HEK293 (cell line): Measurements from ENCODE around the gene ZFAND6.
"Not testable (repeated sequence)": the region's sequence is repeated elsewhere in the genome, so short reads cannot be mapped to it uniquely, and the experiment has no call there.

Experiments
- CTCF ChIA-PET: fragments of 350-600 bp; formaldehyde crosslinking; extraction: SDS; loops from one replicate; lab custom pipeline; 2021; ENCODE audit warnings: antibody characterized with exemption; lab: Yijun Ruan, JAX
- POLR2A ChIA-PET: fragments of 300-600 bp; formaldehyde crosslinking; extraction: SDS; loops from one replicate; lab custom pipeline; 2020; ENCODE audit warnings: antibody characterized with exemption, inconsistent platforms; lab: Yijun Ruan, JAX
- H3K27ac ChIP-seq: fragments of 200-500 bp; sonication (Bioruptor generic); 2 replicates; pipeline ENCODE4 v1.5.1; 2014; ENCODE audit warnings: low read depth, low read length, control low read depth, inconsistent platforms; ENCODE audit errors: extremely low read depth
- H3K36me3 ChIP-seq, 2 experiments: fragments of 200-500 bp in 1 of 2; sonication (Bioruptor generic) in 1 of 2; 1 replicate in 1 of 2; 2 replicates in 1 of 2; pipeline ENCODE4 v1.5.1; 2014 to 2017; ENCODE audit warnings: inconsistent platforms in 2 of 2, low read length in 2 of 2; ENCODE audit not compliant: control insufficient read depth in 2 of 2, insufficient read depth in 1 of 2
- H3K4me1 ChIP-seq: fragments of 200-500 bp; sonication (Bioruptor generic); 2 replicates; pipeline ENCODE4 v1.5.1; 2014; ENCODE audit warnings: mild to moderate bottlenecking, low read length, inconsistent platforms; ENCODE audit not compliant: control insufficient read depth, insufficient read depth
- H3K4me3 ChIP-seq: 2 replicates; pipeline ENCODE4 v1.5.1; 2011; ENCODE audit warnings: low read depth, mild to moderate bottlenecking, control low read depth, low read length, moderate library complexity
- H3K9me3 ChIP-seq: fragments of 200-500 bp; sonication (Bioruptor generic); 2 replicates; pipeline ENCODE4 v1.5.1; 2014; ENCODE audit warnings: low read depth, low read length, inconsistent platforms; ENCODE audit not compliant: control insufficient read depth, insufficient read depth
- ELK4 ChIP-seq: IDR thresholded peaks from 2 replicates; pipeline ENCODE4 v1.6.1; 2011; ENCODE audit warnings: mild to moderate bottlenecking, low read depth, low read length, borderline replicate concordance
- KLF1 ChIP-seq: fragments of 450-650 bp; formaldehyde crosslinking; IDR thresholded peaks from 2 replicates; pipeline ENCODE4 v1.5.1; 2016; ENCODE audit warnings: missing biosample characterization, missing genetic modification characterization
- KLF9 ChIP-seq: fragments of 450-650 bp; formaldehyde crosslinking; IDR thresholded peaks from 2 replicates; pipeline ENCODE4 v1.5.1; 2016; ENCODE audit warnings: missing biosample characterization, missing genetic modification characterization, low read depth
- SCRT2 ChIP-seq: fragments of 450-650 bp; formaldehyde crosslinking; IDR thresholded peaks from 2 replicates; pipeline ENCODE4 v1.5.1; 2016; ENCODE audit warnings: missing biosample characterization, missing genetic modification characterization
- ZNF132 ChIP-seq: fragments of 450-650 bp; formaldehyde crosslinking; IDR thresholded peaks from 2 replicates; pipeline ENCODE4 v1.5.1; 2017; ENCODE audit warnings: missing biosample characterization, missing genetic modification characterization, borderline replicate concordance
- ZNF221 ChIP-seq: fragments of 450-650 bp; formaldehyde crosslinking; IDR thresholded peaks from 2 replicates; pipeline ENCODE4 v1.5.1; 2017; ENCODE audit warnings: missing biosample characterization, missing genetic modification characterization, borderline replicate concordance
- ZNF48 ChIP-seq: fragments of 450-650 bp; formaldehyde crosslinking; IDR thresholded peaks from 2 replicates; pipeline ENCODE4 v1.5.1; 2016; ENCODE audit warnings: missing biosample characterization, missing genetic modification characterization
- ZNF510 ChIP-seq: fragments of 450-650 bp; formaldehyde crosslinking; IDR thresholded peaks from 2 replicates; pipeline ENCODE4 v1.5.1; 2018; ENCODE audit warnings: mild to moderate bottlenecking, missing genetic modification characterization, missing biosample characterization; ENCODE audit not compliant: insufficient replicate concordance
- ZNF549 ChIP-seq: fragments of 450-650 bp; IDR thresholded peaks from 2 replicates; pipeline ENCODE4 v1.5.1; 2018; ENCODE audit warnings: missing biosample characterization, missing genetic modification characterization, mild to moderate bottlenecking, inconsistent platforms, moderate library complexity
- ZNF585B ChIP-seq: fragments of 450-650 bp; formaldehyde crosslinking; IDR thresholded peaks from 2 replicates; pipeline ENCODE4 v1.5.1; 2016; ENCODE audit warnings: missing biosample characterization, missing genetic modification characterization
- ZNF785 ChIP-seq: fragments of 450-650 bp; formaldehyde crosslinking; IDR thresholded peaks from 2 replicates; pipeline ENCODE4 v1.5.1; 2016; ENCODE audit warnings: missing biosample characterization, missing genetic modification characterization
- TF ChIP-seq, protein P1 (sequence below): fragments of 450-650 bp; formaldehyde crosslinking; IDR thresholded peaks from 2 replicates; pipeline ENCODE4 v1.5.1; 2016; ENCODE audit warnings: missing biosample characterization, missing genetic modification characterization
- TF ChIP-seq, protein P2 (sequence below): fragments of 450-650 bp; formaldehyde crosslinking; IDR thresholded peaks from 2 replicates; pipeline ENCODE4 v1.5.1; 2016; ENCODE audit warnings: missing biosample characterization, missing genetic modification characterization
- TF ChIP-seq, protein P3 (sequence below): fragments of 450-650 bp; formaldehyde crosslinking; IDR thresholded peaks from 2 replicates; pipeline ENCODE4; 2016; ENCODE audit warnings: missing biosample characterization, missing genetic modification characterization

ZFAND6 gene

DNA sequence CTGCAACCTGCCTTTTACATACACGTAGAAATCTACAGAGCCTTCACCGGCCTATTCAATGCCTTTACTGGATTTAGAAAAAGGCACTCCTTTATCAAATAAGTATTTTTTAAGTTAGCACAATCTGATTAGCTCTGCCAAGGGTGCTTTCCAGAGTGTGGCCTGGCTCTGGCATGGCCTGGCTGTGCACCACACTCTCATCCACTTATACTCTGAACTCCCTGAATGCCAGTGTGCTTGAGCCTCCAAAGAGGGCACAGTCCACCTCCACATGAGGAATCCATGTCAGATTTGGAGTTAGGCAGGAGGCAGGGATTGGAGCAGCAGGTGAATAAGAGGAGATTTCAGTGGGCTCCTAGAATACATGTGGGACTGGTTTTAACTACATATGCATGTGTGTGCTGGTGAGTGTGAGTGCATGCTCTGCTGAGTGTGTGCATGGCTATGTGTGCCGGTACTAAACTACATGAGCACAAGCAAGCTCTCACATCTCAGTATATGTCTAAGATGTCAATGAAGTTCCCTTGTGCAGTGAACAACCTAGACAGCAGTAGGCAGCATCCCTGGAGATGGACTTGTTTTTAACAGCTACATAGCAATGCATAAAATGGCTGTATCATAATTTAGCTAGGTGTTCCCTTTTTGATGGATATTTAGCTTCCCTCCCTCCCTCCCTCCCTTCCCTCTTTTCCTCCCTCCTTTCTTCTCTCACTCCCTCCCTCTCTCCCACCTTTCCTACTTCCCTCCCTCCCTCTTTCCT, 17.8 kb upstream of the ZFAND6 start:
- H3K36me3 ChIP-seq, result no peaks in the 10 kb centered on the region
- H3K27ac ChIP-seq, result no peak overlapping the region
- no peak overlapping the region for H3K4me3 ChIP-seq
- ChIA-PET CTCF (interaction anchor here (0.6 to 1.2 kb wide), 2 partner anchors 12 to 51 kb away, joined by 3 to 6 read pairs; no protein-coding TSS in a partner anchor), POLR2A (no interaction called here)
- no peaks in the 10 kb centered on the region for H3K4me1 ChIP-seq
- TF ChIP-seq ZNF132 (tag by site-specific recombination) (no peak), ZNF48 (tag by site-specific recombination) (no peak), KLF9 (no peak), KLF1 (tag by site-specific recombination) (no peak), SCRT2 (tag by site-specific recombination) (no peak), ZNF549 (tag by site-specific recombination) (no peak), ZNF785 (tag by site-specific recombination) (no peak), ZNF585B (no peak)
- TF ChIP-seq, protein P1, sequence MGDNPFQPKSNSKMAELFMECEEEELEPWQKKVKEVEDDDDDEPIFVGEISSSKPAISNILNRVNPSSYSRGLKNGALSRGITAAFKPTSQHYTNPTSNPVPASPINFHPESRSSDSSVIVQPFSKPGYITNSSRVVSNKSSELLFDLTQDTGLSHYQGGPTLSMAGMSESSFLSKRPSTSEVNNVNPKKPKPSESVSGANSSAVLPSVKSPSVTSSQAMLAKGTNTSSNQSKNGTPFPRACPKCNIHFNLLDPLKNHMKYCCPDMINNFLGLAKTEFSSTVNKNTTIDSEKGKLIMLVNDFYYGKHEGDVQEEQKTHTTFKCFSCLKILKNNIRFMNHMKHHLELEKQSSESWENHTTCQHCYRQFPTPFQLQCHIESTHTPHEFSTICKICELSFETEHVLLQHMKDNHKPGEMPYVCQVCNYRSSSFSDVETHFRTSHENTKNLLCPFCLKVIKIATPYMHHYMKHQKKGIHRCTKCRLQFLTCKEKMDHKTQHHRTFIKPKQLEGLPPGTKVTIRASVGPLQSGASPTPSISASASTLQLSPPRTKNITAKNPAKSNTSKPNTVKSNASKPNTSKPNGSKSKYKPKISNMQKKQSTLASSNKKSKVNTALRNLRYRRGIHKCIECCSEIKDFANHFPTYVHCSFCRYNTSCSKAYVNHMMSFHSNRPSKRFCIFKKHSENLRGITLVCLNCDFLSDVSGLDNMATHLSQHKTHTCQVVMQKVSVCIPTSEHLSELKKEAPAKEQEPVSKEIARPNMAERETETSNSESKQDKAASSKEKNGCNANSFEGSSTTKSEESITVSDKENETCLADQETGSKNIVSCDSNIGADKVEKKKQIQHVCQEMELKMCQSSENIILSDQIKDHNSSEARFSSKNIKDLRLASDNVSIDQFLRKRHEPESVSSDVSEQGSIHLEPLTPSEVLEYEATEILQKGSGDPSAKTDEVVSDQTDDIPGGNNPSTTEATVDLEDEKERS (tag by site-specific recombination), result no peak
- TF ChIP-seq, protein P2, sequence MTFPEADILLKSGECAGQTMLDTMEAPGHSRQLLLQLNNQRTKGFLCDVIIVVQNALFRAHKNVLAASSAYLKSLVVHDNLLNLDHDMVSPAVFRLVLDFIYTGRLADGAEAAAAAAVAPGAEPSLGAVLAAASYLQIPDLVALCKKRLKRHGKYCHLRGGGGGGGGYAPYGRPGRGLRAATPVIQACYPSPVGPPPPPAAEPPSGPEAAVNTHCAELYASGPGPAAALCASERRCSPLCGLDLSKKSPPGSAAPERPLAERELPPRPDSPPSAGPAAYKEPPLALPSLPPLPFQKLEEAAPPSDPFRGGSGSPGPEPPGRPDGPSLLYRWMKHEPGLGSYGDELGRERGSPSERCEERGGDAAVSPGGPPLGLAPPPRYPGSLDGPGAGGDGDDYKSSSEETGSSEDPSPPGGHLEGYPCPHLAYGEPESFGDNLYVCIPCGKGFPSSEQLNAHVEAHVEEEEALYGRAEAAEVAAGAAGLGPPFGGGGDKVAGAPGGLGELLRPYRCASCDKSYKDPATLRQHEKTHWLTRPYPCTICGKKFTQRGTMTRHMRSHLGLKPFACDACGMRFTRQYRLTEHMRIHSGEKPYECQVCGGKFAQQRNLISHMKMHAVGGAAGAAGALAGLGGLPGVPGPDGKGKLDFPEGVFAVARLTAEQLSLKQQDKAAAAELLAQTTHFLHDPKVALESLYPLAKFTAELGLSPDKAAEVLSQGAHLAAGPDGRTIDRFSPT (tag by site-specific recombination), result no peak
- TF ChIP-seq, protein P3, sequence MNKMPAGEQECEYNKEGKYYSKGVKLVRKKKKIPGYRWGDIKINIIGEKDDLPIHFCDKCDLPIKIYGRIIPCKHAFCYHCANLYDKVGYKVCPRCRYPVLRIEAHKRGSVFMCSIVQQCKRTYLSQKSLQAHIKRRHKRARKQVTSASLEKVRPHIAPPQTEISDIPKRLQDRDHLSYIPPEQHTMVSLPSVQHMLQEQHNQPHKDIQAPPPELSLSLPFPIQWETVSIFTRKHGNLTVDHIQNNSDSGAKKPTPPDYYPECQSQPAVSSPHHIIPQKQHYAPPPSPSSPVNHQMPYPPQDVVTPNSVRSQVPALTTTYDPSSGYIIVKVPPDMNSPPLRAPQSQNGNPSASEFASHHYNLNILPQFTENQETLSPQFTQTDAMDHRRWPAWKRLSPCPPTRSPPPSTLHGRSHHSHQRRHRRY (tag by site-specific recombination), result no peak
- H3K9me3 ChIP-seq, result no peaks in the 10 kb centered on the region

DNA sequence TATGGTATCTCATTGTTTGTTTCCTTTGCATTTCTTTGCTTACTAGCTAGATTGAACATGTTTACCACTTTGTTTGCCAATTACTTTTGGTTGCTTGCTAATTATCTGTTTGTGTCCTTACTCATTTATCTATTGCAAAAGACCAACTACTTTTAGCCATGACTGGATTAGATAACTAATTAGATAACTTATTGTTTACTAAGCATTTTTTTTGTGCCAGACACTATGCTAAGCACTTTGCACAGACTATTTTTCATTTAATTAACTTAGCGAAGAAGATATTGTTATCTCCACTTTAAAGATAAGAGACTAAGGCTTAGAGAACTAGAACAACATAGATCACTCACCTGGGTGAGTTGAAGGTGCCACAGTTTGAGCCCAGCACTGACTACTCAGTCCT, 16.9 kb upstream of the ZFAND6 start:
- CTCF ChIA-PET, result interaction anchor here (1.2 kb wide), 1 partner anchor 11 kb away, joined by 3 read pairs; no protein-coding TSS in a partner anchor

GRCh38 chr15:80045219-80045618, 14.3 kb upstream of the ZFAND6 start:
- POLR2A ChIA-PET, CTCF ChIA-PET, H3K4me3 ChIP-seq: not testable (repeated sequence)

More for the DNA sequence above, 16.9 kb upstream of the ZFAND6 start:
- Histone ChIP-seq H3K4me1 (no peaks in the 10 kb centered on the region), H3K36me3 (no peaks in the 10 kb centered on the region), H3K4me3 (no peak overlapping the region), H3K27ac (no peak overlapping the region)
- TF ChIP-seq ZNF221 (tag by site-specific recombination) (no peak), ELK4 (no peak), ZNF510 (tag by site-specific recombination) (no peak)
- TF ChIP-seq, all 188 proteins: peak for 0
- POLR2A ChIA-PET, result no interaction called here
- no peaks in the 10 kb centered on the region for H3K9me3 ChIP-seq

More at GRCh38 chr15:80045219-80045618, 14.3 kb upstream of the ZFAND6 start:
- H3K4me1 ChIP-seq, H3K36me3 ChIP-seq, H3K9me3 ChIP-seq, H3K27ac ChIP-seq: not testable (repeated sequence)
